NCI-H748 (cell line): ENCODE data around the gene UNKL.
A peak's percentile ranks its signal among the peaks of the same experiment; 100 is the strongest.

Experiments used
- DNase-seq: peaks from one replicate; lab custom pipeline; 2025; ENCODE audit not compliant: unreplicated experiment; lab: John Stamatoyannopoulos, UW

UNKL gene, protein sequence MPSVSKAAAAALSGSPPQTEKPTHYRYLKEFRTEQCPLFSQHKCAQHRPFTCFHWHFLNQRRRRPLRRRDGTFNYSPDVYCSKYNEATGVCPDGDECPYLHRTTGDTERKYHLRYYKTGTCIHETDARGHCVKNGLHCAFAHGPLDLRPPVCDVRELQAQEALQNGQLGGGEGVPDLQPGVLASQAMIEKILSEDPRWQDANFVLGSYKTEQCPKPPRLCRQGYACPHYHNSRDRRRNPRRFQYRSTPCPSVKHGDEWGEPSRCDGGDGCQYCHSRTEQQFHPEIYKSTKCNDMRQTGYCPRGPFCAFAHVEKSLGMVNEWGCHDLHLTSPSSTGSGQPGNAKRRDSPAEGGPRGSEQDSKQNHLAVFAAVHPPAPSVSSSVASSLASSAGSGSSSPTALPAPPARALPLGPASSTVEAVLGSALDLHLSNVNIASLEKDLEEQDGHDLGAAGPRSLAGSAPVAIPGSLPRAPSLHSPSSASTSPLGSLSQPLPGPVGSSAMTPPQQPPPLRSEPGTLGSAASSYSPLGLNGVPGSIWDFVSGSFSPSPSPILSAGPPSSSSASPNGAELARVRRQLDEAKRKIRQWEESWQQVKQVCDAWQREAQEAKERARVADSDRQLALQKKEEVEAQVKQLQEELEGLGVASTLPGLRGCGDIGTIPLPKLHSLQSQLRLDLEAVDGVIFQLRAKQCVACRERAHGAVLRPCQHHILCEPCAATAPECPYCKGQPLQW

GRCh38 chr16:1414532-1415260, at the start of gene UNKL:
TSS of gene UNKL (minus strand) at chr16:1414704. CDS start at chr16:1414691, 13 bp downstream.
- peak; percentile 54 for DNase-seq

DNA sequence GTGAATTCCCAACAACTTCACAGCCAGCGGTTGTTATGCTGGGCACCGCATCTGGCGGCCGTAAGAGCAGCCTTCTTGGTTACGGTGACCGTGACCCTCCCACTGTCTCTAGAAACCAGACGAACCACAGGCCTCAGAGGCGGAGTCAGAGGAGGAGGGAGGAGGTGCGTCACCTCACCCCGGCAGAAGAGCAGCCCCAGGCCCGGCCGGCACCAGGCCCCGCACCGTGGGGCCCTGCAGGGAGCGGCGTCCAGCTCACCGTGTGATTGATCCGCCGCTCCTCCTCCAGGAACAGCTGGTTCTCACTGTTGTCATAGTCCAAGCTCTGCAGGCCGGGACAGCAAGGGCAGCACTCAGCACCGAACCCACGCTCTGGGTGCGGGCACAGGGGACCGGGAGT, 46.6 kb upstream of the UNKL start:
- DNase-seq: no peak

DNA sequence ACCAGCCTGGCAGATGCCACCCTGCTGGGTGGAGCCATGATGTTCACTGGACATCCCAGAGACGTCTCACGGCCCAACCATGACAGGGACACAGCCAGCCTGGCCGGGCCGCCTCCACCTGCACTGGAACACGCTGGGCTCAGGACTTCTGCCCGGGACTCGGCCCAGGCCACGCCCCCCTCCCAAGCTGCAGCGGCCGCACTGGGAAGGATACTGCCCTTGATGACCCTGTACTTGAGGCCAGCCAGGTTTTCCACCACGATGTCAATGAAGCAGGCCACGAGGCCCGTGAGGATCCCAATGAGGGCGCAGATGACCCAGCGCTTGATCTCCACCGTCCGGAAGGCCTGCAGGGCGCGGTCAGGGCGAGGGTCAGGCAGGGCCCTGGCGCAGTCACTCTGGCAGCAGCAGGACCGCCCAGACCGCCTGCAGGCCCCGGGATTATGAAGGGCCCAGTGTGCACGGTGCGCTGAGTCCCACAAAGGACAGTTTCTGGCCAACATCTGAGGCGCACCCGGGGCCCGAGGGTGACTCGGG, 46.2 kb upstream of the UNKL start:
- DNase-seq: no peak

DNA sequence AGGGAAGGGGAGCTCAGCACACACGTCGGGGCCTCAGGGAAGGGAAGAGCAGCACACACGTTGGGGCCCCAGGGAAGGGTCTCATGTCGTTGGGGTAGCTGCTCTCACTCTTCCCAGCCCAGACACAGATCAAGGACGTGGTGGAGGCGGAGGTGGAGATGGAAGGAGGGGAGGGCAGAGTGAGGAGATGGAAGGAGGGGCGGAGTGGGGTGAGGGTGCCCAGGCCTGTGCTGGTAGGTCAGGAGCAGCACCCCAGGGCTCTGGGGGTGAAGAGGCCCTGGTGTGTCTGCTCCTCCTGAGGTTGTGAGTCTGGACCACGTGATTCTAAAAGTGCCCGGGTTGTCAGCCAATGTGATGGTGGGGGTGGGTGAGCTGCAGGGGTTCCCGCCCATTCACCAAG, 45.5 kb upstream of the UNKL start:
- no peak for DNase-seq

GRCh38 chr16:1458977-1459341, 44.5 kb upstream of the UNKL start:
- no peak for DNase-seq

DNA sequence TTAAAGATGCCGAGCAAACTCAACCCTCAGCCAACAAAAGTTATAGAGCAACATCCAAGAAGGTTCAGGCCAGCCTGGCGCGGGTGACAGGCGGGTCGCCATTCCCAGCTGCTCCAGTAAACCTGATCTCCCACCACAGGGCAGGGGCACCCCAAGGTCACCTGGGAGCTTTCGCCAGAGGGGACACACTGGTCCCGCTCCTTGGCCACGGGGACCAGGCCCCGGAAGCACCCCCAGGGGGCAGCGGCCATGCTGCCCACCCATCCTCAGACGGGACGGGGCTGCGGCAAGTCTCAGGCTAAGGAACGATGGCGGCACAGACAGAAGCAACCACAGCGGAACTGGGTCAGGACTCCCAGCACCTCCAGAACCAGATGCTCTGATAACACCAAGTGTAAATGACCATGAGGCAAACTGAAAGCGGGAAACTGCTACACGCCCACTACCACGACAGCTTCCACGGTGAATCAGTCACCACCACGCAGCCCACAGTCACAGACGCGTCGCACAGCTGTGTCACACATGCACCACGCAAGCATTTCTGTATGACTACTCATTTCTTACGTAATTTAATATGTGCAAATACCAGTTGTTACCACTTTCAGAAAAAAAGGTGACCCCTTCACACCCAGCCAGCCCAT, 44.0 kb upstream of the UNKL start:
- no peak for DNase-seq

DNA sequence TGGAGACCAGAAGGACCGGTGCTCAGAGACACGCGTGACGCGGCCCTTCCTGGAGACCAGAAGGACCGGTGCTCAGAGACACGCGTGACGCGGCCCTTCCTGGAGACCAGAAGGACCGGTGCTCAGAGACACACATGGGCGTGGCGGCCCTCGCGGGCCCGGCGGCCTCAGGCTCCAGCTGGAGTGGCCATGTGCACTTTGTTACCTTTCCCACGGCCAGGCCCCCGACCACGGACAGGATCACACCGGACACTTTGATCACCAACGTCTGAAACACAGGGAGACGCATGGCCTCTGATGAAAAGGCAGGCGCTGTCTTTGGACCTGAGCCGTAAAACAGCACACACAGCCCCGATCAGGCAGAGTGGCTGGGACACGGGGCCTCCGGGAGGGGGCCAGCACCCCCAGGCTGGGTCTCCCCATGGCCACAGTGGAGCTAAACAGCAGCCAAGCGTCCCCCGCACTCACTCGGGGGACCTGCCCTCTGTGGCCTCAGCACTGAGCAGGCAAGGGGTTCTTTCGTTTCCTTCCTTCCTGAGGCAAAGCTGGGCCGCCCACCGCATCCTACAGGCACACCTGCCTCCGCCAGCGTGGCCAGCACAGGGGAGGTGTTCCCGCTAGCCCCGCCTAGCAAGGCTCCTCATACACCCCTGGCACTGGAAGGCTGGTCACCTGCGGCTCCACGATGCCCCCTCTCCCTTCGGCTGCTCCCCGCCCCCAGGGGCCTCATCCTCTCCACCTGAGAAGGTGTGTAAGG, 43.2 kb upstream of the UNKL start:
- no peak for DNase-seq

GRCh38 chr16:1456951-1457350, 42.4 kb upstream of the UNKL start:
- no peak for DNase-seq

GRCh38 chr16:1455190-1456171, 41.0 kb upstream of the UNKL start:
- no peak for DNase-seq

DNA sequence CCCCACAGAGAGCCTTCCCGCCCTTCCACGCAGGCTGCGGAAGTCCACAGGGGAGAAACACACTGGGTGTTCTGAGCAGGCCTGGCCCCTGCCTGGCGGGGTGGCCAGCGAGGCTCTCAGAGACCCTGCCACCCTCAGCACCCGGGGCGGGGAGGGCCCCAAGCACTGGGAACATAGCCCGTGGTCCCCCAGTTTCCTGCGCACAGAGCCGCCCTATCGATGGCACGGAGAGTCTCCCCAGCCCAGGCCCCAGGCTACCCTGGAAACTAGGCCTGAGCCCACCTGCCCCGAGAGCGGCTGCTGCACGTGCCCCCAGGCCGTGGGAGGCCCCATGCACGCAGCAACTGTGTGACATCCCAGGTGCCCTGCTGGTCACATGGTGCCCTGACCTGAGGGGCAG, 40.1 kb upstream of the UNKL start:
- no peak for DNase-seq

DNA sequence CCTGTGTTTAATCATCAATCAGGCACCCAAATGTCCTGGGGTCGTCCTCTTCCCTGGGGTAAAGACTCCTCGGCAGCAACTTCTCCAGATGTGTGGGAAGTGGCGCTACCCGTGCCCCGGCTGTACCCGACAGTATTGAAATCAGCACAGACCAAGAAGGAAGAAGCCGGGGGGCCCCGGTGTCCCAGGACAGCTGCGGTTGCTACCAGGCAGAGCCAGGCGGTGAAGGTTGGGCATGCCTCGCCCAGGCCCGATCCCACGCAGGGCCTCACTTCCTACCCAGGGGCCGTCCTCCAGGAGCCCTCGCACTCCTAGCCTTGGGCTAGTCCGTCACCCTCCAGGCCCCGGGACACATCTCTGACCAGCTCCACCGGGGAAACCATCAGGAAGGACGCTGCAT, 38.8 kb upstream of the UNKL start:
- no peak for DNase-seq

DNA sequence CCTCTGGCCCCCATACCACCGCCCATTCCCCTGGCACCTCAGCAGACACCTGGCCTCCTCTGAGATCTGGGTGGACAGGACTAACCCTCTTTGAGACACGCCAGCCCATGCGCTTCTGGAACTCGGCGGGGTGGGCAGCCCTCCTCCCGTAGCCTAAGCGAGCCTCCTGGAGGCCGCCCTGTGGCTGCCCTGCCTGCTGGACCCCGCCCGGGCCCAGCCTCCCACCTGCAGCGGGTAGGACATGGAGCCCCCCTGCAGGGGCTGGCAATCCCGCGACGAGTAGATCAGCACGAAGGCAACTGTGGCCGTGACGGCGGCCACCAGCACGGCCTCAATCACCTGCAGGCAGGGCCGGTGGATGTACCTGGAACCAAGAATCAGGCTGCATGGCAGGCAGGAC, 38.0 kb upstream of the UNKL start:
- no peak for DNase-seq

GRCh38 chr16:1451702-1452392, 37.3 kb upstream of the UNKL start:
- DNase-seq: no peak

- DNase-seq: no peak
These were observed 36.3 kb upstream of the UNKL start for GRCh38 chr16:1450841-1451240.

GRCh38 chr16:1450218-1450617, 35.7 kb upstream of the UNKL start:
- DNase-seq: no peak

GRCh38 chr16:1449201-1449788, 34.8 kb upstream of the UNKL start:
- DNase-seq: no peak

DNA sequence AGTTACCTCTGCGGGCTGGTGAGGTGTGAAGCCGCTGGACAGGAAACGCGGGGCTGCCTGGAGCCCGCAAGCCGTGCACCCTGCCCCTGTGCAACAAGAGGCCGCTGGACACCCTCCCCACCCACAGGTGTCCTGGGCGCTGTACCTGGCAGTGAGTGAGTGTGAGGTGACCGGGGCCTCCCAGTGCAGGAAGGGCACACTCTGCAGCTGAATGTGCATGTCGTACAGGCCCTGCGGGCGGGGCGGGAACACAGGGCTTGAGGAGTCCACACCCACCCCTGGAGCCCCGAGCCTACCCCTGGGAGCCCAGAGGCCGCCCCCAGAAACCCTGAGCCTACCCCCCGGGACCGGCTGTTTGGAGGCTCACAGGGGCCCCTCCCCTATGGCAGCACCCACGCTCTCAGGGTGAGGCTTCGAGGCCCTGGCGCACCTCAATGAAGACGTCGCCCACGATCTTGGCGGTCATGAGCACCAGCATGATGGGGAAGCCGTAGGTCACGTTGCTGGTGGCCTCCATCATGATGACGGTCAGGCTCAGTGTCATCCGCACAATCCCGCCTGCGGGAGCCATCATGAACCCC, 34.1 kb upstream of the UNKL start:
- DNase-seq: no peak

- DNase-seq: no peak
These were observed 33.5 kb upstream of the UNKL start for GRCh38 chr16:1447965-1448364.
